OCI-LY7 (cell line): ENCODE measurements around the gene KCNIP4. TPM values are rescaled to one million over a fixed set of nuclear protein-coding genes. Genes with fewer than 3 reads are reported as not detected.

ENCODE experiments used
- BruUV-seq: library from RNA; stranded (reverse); fragments of 400-500 nt; replicated peaks from 2 replicates; lab custom pipeline; 2021; lab: Mats Ljungman, UMichigan
- CTCF ChIA-PET: fragments of 300-600 bp; sonication (Branson Sonifier 250); formaldehyde crosslinking; loops from one replicate; lab custom pipeline; 2022; ENCODE audit warnings: antibody characterized with exemption; ENCODE audit not compliant: unreplicated experiment; lab: Charles Lee
- POLR2A ChIA-PET: fragments of 300-600 bp; sonication (Branson Sonifier 250); formaldehyde crosslinking; loops from one replicate; lab custom pipeline; 2022; ENCODE audit warnings: antibody characterized with exemption; lab: Charles Lee
- DNase-seq: peaks from one replicate; pipeline ENCODE4 v3.0.0-alpha.2; 2015; ENCODE audit warnings: low spot score
- H2AFZ ChIP-seq: fragments of 200-600 bp; sonication (generic), shearing (Covaris generic); 2 replicates; pipeline ENCODE4 v1.6.1; 2014; ENCODE audit warnings: mild to moderate bottlenecking, antibody characterized with exemption, low read length, moderate library complexity
- H3K27ac ChIP-seq: fragments of 200-600 bp; sonication (generic); 2 replicates; pipeline ENCODE4 v1.5.1; 2014; ENCODE audit warnings: mixed run types, low read depth, mild to moderate bottlenecking, moderate library complexity, low read length, inconsistent platforms; ENCODE audit not compliant: poor library complexity, severe bottlenecking
- H3K36me3 ChIP-seq: fragments of 200-600 bp; sonication (generic); 2 replicates; pipeline ENCODE4 v1.6.1; 2014; ENCODE audit warnings: mild to moderate bottlenecking, antibody characterized with exemption, low read length, moderate library complexity, mixed read lengths; ENCODE audit not compliant: insufficient read depth
- H3K4me1 ChIP-seq: fragments of 200-600 bp; sonication (generic); 2 replicates; pipeline ENCODE4 v1.5.1; 2014; ENCODE audit warnings: mild to moderate bottlenecking, low read length; ENCODE audit not compliant: insufficient read depth, poor library complexity, severe bottlenecking
- H3K4me2 ChIP-seq: fragments of 200-600 bp; sonication (generic); 2 replicates; pipeline ENCODE4 v1.6.1; 2014; ENCODE audit warnings: mild to moderate bottlenecking, low read length
- H3K4me3 ChIP-seq: fragments of 200-600 bp; sonication (generic); 2 replicates; pipeline ENCODE4 v1.5.1; 2014; ENCODE audit warnings: mild to moderate bottlenecking, low read depth, low read length; ENCODE audit not compliant: poor library complexity, severe bottlenecking
- H3K79me2 ChIP-seq: fragments of 200-600 bp; sonication (generic); 2 replicates; pipeline ENCODE4 v1.6.1; 2016; ENCODE audit warnings: low read depth, mild to moderate bottlenecking, low read length, moderate library complexity, mixed read lengths; ENCODE audit not compliant: insufficient read depth
- H3K9me2 ChIP-seq: fragments of 200-600 bp; sonication (generic); 2 replicates; pipeline ENCODE4 v1.6.1; 2016; ENCODE audit warnings: mild to moderate bottlenecking, low read length, mixed read lengths; ENCODE audit not compliant: insufficient read depth
- H3K9me3 ChIP-seq: fragments of 200-600 bp; sonication (generic); 2 replicates; pipeline ENCODE4 v1.6.1; 2014; ENCODE audit warnings: mild to moderate bottlenecking, mixed run types, low read length, mixed read lengths
- H4K20me1 ChIP-seq: fragments of 200-600 bp; sonication (generic); 2 replicates; pipeline ENCODE4 v1.6.1; 2014; ENCODE audit warnings: mild to moderate bottlenecking, antibody characterized with exemption, low read length, moderate library complexity, mixed read lengths; ENCODE audit not compliant: insufficient read depth
- EZH2phosphoT487 ChIP-seq: fragments of 200-600 bp; sonication (generic); IDR thresholded peaks from 2 replicates; pipeline ENCODE4 v1.6.1; 2018; ENCODE audit warnings: low read depth, borderline replicate concordance, mild to moderate bottlenecking, mixed run types, antibody characterized with exemption, low read length, moderate library complexity, mixed read lengths
- intact Hi-C: fragments of 100-400 bp; cut with micrococcal nuclease; formaldehyde crosslinking; loops from one replicate; pipeline ENCODE4 v1.10.0; 2022; ENCODE audit not compliant: unreplicated experiment
- total RNA-seq, 2 experiments: library from RNA; depleted of rRNA in 1 of 2; stranded (reverse); fragments of >200 nt in 1 of 2; shearing (Covaris generic) in 1 of 2; gene quantifications; 2 replicates each; pipeline ENCODE4 v1.2.3, GENCODE V29; 2014 to 2022
- TF ChIP-seq, protein P1 (sequence below): fragments of 200-600 bp; sonication (generic); conservative IDR thresholded peaks from 2 replicates; pipeline ENCODE4 v1.5.1; 2014; ENCODE audit warnings: mild to moderate bottlenecking, antibody characterized with exemption, low read length, moderate library complexity, mixed read lengths

KCNIP4 gene
- total RNA-seq, 2 experiments from 2014 or later = not detected

DNA sequence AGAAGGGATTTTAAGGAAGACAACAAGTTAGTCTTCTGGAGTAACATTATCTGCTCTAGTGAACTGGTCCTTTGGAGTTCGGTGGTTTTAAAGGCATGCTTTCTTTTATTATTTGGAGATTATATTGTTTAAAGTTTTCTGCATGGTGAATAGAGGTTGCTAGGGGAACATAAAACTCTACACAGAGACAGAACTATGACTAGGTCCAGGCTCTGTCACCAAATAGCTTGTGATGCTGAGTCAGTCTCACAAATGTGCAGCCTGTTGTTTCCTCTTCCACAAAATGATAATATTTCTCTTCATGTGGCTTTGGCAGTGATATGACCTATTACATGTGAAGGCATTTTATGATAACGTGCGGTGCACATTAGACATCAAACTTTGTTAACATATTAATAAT is 1115.7 kb downstream of the KCNIP4 start:
- Histone ChIP-seq H3K9me2 (no peaks in the 10 kb centered on the region), H3K36me3 (no peaks in the 10 kb centered on the region), H3K4me1 (no peaks in the 10 kb centered on the region), H3K4me3 (no peak overlapping the region), H3K9me3 (no peaks in the 10 kb centered on the region), H3K79me2 (no peaks in the 10 kb centered on the region), H3K4me2 (no peak overlapping the region), H3K27ac (no peak overlapping the region), H2AFZ (no peak overlapping the region), H4K20me1 (no peaks in the 10 kb centered on the region)
- TF ChIP-seq, protein P1, sequence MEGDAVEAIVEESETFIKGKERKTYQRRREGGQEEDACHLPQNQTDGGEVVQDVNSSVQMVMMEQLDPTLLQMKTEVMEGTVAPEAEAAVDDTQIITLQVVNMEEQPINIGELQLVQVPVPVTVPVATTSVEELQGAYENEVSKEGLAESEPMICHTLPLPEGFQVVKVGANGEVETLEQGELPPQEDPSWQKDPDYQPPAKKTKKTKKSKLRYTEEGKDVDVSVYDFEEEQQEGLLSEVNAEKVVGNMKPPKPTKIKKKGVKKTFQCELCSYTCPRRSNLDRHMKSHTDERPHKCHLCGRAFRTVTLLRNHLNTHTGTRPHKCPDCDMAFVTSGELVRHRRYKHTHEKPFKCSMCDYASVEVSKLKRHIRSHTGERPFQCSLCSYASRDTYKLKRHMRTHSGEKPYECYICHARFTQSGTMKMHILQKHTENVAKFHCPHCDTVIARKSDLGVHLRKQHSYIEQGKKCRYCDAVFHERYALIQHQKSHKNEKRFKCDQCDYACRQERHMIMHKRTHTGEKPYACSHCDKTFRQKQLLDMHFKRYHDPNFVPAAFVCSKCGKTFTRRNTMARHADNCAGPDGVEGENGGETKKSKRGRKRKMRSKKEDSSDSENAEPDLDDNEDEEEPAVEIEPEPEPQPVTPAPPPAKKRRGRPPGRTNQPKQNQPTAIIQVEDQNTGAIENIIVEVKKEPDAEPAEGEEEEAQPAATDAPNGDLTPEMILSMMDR = no peak
- no peak for TF ChIP-seq EZH2phosphoT487
- intact Hi-C loops = no loop called here
- BruUV-seq = no TSS peak
- CTCF ChIA-PET = no interaction called here
- POLR2A ChIA-PET = no interaction called here
- DNase-seq = no peak

DNA sequence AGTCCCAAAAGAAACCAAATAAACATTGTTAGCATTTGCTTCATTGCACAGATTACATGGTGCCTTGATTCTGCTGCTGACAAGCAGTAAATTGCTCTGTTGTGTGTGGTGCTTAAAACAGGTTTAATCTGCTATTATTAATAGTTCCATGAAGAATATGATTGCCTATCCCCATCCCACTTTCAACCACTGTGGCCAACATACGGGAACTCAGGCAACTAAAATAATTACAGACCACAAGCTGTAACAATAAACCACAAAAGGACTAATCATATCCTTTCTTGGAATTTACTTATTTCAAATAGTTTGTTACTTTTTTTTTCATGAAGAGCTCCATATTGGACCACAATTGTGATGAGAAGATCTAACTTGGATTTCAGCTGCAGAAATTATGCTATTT is 1116.8 kb downstream of the KCNIP4 start:
- Histone ChIP-seq H3K9me3 (no peaks in the 10 kb centered on the region), H4K20me1 (no peaks in the 10 kb centered on the region), H3K79me2 (no peaks in the 10 kb centered on the region), H3K36me3 (no peaks in the 10 kb centered on the region), H3K4me1 (no peaks in the 10 kb centered on the region), H2AFZ (no peak overlapping the region), H3K27ac (no peak overlapping the region), H3K4me3 (no peak overlapping the region), H3K4me2 (no peak overlapping the region), H3K9me2 (no peaks in the 10 kb centered on the region)
- DNase-seq = no peak
- POLR2A ChIA-PET = no interaction called here
- intact Hi-C loops = no loop called here
- CTCF ChIA-PET = no interaction called here
- no peak for TF ChIP-seq EZH2phosphoT487
- TF ChIP-seq, protein P1 = no peak
- BruUV-seq = no TSS peak

DNA sequence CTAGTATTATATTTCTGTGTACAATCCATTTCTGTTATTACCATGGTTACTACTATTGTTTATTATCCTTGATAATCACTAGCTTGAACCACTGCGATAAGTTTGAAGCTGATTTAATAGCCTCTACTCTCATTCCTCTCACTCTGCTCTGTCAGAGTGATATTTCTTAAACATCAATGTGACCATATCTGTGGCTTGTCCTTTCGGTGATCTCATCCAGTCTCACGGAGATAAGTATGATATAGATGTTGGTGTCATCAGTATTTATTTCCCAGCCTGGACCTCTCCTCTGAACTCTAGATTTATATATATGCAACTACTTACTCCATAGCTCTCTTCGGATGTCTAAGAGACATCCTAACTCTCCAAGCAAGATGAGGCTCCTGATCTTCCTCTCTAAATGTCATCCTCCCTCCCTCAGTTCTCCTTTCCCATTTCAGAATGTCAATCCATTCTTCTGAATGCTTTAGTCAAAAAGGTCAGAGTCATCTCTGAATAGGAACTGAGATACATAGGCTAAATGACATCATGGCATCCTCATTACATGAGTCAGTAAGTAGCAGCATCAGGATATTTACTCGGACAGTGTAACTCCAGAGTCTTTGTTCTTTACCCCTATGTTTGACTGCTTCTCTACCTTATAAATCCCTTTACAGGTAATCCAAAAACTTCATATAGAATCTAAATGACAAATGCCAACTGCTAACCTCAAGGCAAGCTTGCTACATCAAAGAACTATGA is 1118.8 kb downstream of the KCNIP4 start:
- TF ChIP-seq EZH2phosphoT487 = no peak
- TF ChIP-seq, protein P1 = no peak
- no peak overlapping the region for H2AFZ ChIP-seq
- H3K4me3 ChIP-seq = no peak overlapping the region
- intact Hi-C loops = no loop called here
- BruUV-seq = no TSS peak
- ChIA-PET CTCF (no interaction called here), POLR2A (no interaction called here)
- no peaks in the 10 kb centered on the region for H3K9me2 ChIP-seq
- no peaks in the 10 kb centered on the region for H3K79me2 ChIP-seq
- DNase-seq = no peak
- H3K27ac ChIP-seq = no peak overlapping the region
- no peaks in the 10 kb centered on the region for H3K9me3 ChIP-seq
- H4K20me1 ChIP-seq = no peaks in the 10 kb centered on the region
- no peak overlapping the region for H3K4me2 ChIP-seq
- H3K36me3 ChIP-seq = no peaks in the 10 kb centered on the region
- no peaks in the 10 kb centered on the region for H3K4me1 ChIP-seq
